Left ventricle myocardium inferior (tissue), 1 donor: Measurements from ENCODE around the gene ARX. TPM values are rescaled to one million over a fixed set of nuclear protein-coding genes. Genes with fewer than 3 reads are reported as not detected.

ENCODE experiments used
- DNase-seq: peaks from one replicate; pipeline ENCODE4 v3.0.0-alpha.2; 2020
- H3K27ac ChIP-seq: fragments of 200-600 bp; replicated peaks from 2 replicates; pipeline ENCODE4 v1.8.0; 2021
- H3K27me3 ChIP-seq: fragments of 200-600 bp; 2 replicates; pipeline ENCODE4 v1.8.0; 2021; ENCODE audit warnings: low read depth
- H3K36me3 ChIP-seq: fragments of 200-600 bp; 2 replicates; pipeline ENCODE4 v1.8.0; 2021
- H3K4me1 ChIP-seq: fragments of 200-600 bp; 2 replicates; pipeline ENCODE4 v1.8.0; 2021
- H3K4me3 ChIP-seq: fragments of 200-600 bp; 2 replicates; pipeline ENCODE4 v1.8.0; 2021; ENCODE audit warnings: mild to moderate bottlenecking, moderate library complexity
- H3K9me3 ChIP-seq: fragments of 200-600 bp; replicated peaks from 2 replicates; pipeline ENCODE4 v1.8.0; 2021
- CTCF ChIP-seq: fragments of 200-600 bp; IDR thresholded peaks from 2 replicates; pipeline ENCODE4 v1.8.0; 2021; ENCODE audit warnings: antibody characterized with exemption, mild to moderate bottlenecking, borderline replicate concordance
- intact Hi-C: fragments of 100-400 bp; cut with micrococcal nuclease; formaldehyde crosslinking; loops from one replicate; pipeline ENCODE4 v1.11.0; 2022
- total RNA-seq: library from RNA; stranded (reverse); fragmentation: NEBNext Ultra II Directional; extraction: Animal tissue kit (Norgen Biotek cat#: 25700); gene quantifications from one replicate; pipeline ENCODE4 v1.2.1, GENCODE V29; 2021
- donor health status: DM: no; HTN: yes; CAD: no; lungs with severe emphysema.

The ARX gene
- total RNA-seq, 1 donor from 2014 or later = not detected

GRCh38 chrX:25016938-25017598, 1.3 kb upstream of the ARX start:
- TF ChIP-seq CTCF = no peak
- Histone ChIP-seq H3K36me3 (no peaks in the 10 kb centered on the region), H3K27me3 (peaks cover 97% of the 10 kb centered on the region), H3K27ac (no peak overlapping the region), H3K4me3 (no peak overlapping the region), H3K4me1 (peaks cover 25% of the 10 kb centered on the region), H3K9me3 (no peaks in the 10 kb centered on the region)
- DNase-seq = no peak
- intact Hi-C loops = no loop called here

- no peaks in the 10 kb centered on the region for H3K9me3 ChIP-seq
- no peak overlapping the region for H3K27ac ChIP-seq
- intact Hi-C loops = no loop called here
- DNase-seq = no peak
- no peaks in the 10 kb centered on the region for H3K36me3 ChIP-seq
- peaks cover 27% of the 10 kb centered on the region for H3K4me1 ChIP-seq
- no peak for TF ChIP-seq CTCF
- H3K4me3 ChIP-seq = peak overlapping the region; percentile 41
- H3K27me3 ChIP-seq = peaks cover 97% of the 10 kb centered on the region
Observed at GRCh38 chrX:25016361-25016671, 551 bp upstream of the ARX start.

- TF ChIP-seq CTCF = no peak
- H3K36me3 ChIP-seq = no peaks in the 10 kb centered on the region
- peaks cover 97% of the 10 kb centered on the region for H3K27me3 ChIP-seq
- no peak for DNase-seq
- intact Hi-C loops = no loop called here
- H3K27ac ChIP-seq = no peak overlapping the region
- H3K9me3 ChIP-seq = no peaks in the 10 kb centered on the region
- peaks cover 20% of the 10 kb centered on the region for H3K4me1 ChIP-seq
- H3K4me3 ChIP-seq = no peak overlapping the region
Observed at GRCh38 chrX:25014366-25014838, 1.4 kb downstream of the ARX start.

GRCh38 chrX:25013632-25014365, 2.0 kb downstream of the ARX start:
- TF ChIP-seq CTCF = no peak
- Histone ChIP-seq H3K4me1 (peaks cover 20% of the 10 kb centered on the region), H3K27me3 (peaks cover 97% of the 10 kb centered on the region), H3K9me3 (no peaks in the 10 kb centered on the region), H3K36me3 (no peaks in the 10 kb centered on the region), H3K27ac (no peak overlapping the region), H3K4me3 (no peak overlapping the region)
- intact Hi-C loops = no loop called here
- DNase-seq = no peak

- no peak for DNase-seq
Observed at GRCh38 chrX:25012793-25013631, 2.8 kb downstream of the ARX start.

More at GRCh38 chrX:25012793-25013631, 2.8 kb downstream of the ARX start:
- Histone ChIP-seq H3K27ac (no peak overlapping the region), H3K36me3 (no peaks in the 10 kb centered on the region), H3K4me1 (peaks cover 20% of the 10 kb centered on the region), H3K4me3 (peak overlapping the region; percentile 46), H3K27me3 (peaks cover 97% of the 10 kb centered on the region), H3K9me3 (no peaks in the 10 kb centered on the region)
- intact Hi-C loops = no loop called here
- no peak for TF ChIP-seq CTCF
